Erythroblast (primary cell): ENCODE results near the gene OAF.

ENCODE experiments used
- GATA1 ChIP-seq: IDR thresholded peaks from 2 replicates; pipeline ENCODE4 v1.6.1; 2011; ENCODE audit warnings: low read depth, mild to moderate bottlenecking, control low read depth, low read length, moderate library complexity
- POLR2A ChIP-seq: IDR thresholded peaks from 2 replicates; pipeline ENCODE4 v1.6.1; 2011; ENCODE audit warnings: mild to moderate bottlenecking, low read length

DNA sequence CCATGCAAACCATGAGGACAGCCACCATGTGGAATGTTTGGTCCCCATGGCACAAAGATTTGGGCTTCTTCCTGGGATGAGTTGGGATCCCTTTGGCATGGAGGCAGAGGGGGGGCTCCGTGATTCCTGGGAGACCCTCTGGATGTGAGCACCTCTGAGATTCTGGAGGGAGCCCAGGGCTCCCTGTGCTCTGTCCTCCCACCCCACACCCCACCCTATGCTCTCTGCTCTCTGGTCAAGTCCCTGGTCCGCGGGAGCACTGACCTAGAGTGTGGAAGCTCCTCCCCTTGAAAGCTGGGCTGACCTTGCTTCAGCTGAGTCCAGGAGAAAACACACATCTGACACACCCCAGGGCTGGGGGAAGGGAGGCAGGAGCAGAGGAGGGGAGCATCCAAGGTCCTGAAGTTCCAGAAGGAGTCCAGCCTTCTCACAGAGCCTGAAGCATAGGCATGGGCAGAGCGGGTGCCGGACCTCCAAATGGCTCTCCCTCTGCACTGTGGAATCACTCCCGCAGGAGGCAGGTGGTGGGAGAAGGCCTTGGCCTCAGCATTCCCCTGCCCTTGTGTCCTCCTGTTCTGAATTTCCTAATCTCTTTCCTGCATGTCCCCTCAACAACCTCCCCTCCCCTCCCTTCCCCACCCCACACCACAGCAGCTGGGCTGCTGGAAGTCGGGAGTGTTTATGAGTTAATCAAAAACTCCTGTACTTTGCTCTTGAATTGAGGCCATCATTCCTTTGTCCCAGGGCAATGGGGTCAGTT lies 25.7 kb upstream of the OAF start:
- no peak for TF ChIP-seq POLR2A
- no peak for TF ChIP-seq GATA1
